HepG2 (cell line): Measurements from ENCODE around the gene METTL5. TPM values are rescaled to one million over a fixed set of nuclear protein-coding genes. Genes with fewer than 3 reads are reported as not detected.

Experiments used
- ARNT2 ChIP-seq: sonication (generic); formaldehyde crosslinking; IDR thresholded peaks from 2 replicates; pipeline ENCODE4 v1.8.0; 2022; ENCODE audit warnings: mild to moderate bottlenecking, low read depth, missing genetic modification reagents, moderate library complexity
- BCL6 ChIP-seq: IDR thresholded peaks from 2 replicates; pipeline ENCODE4 v1.6.1; 2016; ENCODE audit warnings: missing genetic modification reagents, missing compliant biosample characterization
- ETV5 ChIP-seq: IDR thresholded peaks from 2 replicates; pipeline ENCODE4 v1.6.1; 2018; ENCODE audit warnings: missing biosample characterization, missing genetic modification reagents, inconsistent platforms, borderline replicate concordance
- FOXP4 ChIP-seq: sonication (generic); formaldehyde crosslinking; IDR thresholded peaks from 2 replicates; pipeline ENCODE4 v1.4.0; 2020; ENCODE audit warnings: missing genetic modification reagents
- MAZ ChIP-seq, 2 experiments: sonication (generic) in 1 of 2; formaldehyde crosslinking in 1 of 2; IDR thresholded peaks; 2 replicates each; pipeline versions ENCODE4 v1.5.0 to v1.6.1; 2012 to 2020; ENCODE audit warnings: low read depth in 2 of 2, mild to moderate bottlenecking in 2 of 2, borderline replicate concordance in 1 of 2, improper control_type of control experiment in 1 of 2, low read length in 1 of 2, missing genetic modification reagents in 1 of 2, moderate library complexity in 1 of 2
- MLX ChIP-seq: IDR thresholded peaks from 2 replicates; pipeline ENCODE4 v1.6.1; 2016
- MXI1 ChIP-seq: IDR thresholded peaks from 3 replicates; pipeline ENCODE4 v1.6.1; 2012; ENCODE audit warnings: low read depth, low read length, inconsistent platforms, borderline replicate concordance
- PREB ChIP-seq: sonication (generic); formaldehyde crosslinking; IDR thresholded peaks from 2 replicates; pipeline ENCODE4 v1.4.0; 2020; ENCODE audit warnings: missing genetic modification reagents
- SAFB2 ChIP-seq: sonication (generic); formaldehyde crosslinking; IDR thresholded peaks from 2 replicates; pipeline ENCODE4 v1.5.1; 2020; ENCODE audit warnings: missing genetic modification reagents, low read depth, mild to moderate bottlenecking, borderline replicate concordance
- SUZ12 ChIP-seq: fragments of 150-350 bp; IDR thresholded peaks from 2 replicates; pipeline ENCODE4 v1.6.1; 2014; ENCODE audit warnings: low read depth, low read length
- TARDBP ChIP-seq: sonication (generic); formaldehyde crosslinking; IDR thresholded peaks from 2 replicates; pipeline ENCODE4 v1.8.0; 2022; ENCODE audit warnings: mild to moderate bottlenecking, missing genetic modification reagents
- TBX2 ChIP-seq: sonication (generic); formaldehyde crosslinking; IDR thresholded peaks from 2 replicates; pipeline ENCODE4 v1.5.0; 2020; ENCODE audit warnings: missing genetic modification reagents, mild to moderate bottlenecking, borderline replicate concordance
- TCF7 ChIP-seq: sonication (generic); IDR thresholded peaks from 2 replicates; pipeline ENCODE4 v1.6.1; 2016; ENCODE audit warnings: antibody characterized with exemption, low read depth
- ZBTB7B ChIP-seq: sonication (generic); formaldehyde crosslinking; IDR thresholded peaks from 2 replicates; pipeline ENCODE4 v1.4.0; 2020; ENCODE audit warnings: missing genetic modification reagents
- ZC3H13 ChIP-seq: sonication (generic); formaldehyde crosslinking; IDR thresholded peaks from 2 replicates; pipeline ENCODE4 v1.8.1; 2023; ENCODE audit warnings: mild to moderate bottlenecking, missing genetic modification reagents, moderate library complexity
- ZIK1 ChIP-seq: sonication (generic); formaldehyde crosslinking; IDR thresholded peaks from 2 replicates; pipeline ENCODE4 v1.5.0; 2020; ENCODE audit warnings: mild to moderate bottlenecking, low read depth, missing genetic modification reagents, borderline replicate concordance
- ZNF234 ChIP-seq: sonication (generic); formaldehyde crosslinking; conservative IDR thresholded peaks from 2 replicates; pipeline ENCODE4 v1.5.1; 2020; ENCODE audit warnings: mild to moderate bottlenecking, missing genetic modification reagents
- ZNF597 ChIP-seq: sonication (generic); formaldehyde crosslinking; IDR thresholded peaks from 2 replicates; pipeline ENCODE4 v1.5.0; 2020; ENCODE audit warnings: missing genetic modification reagents
- ZNF616 ChIP-seq: sonication (generic); formaldehyde crosslinking; IDR thresholded peaks from 2 replicates; pipeline ENCODE4 v1.5.0; 2020; ENCODE audit warnings: low read depth, mild to moderate bottlenecking, missing genetic modification reagents
- ZNF704 ChIP-seq: sonication (generic); formaldehyde crosslinking; IDR thresholded peaks from 2 replicates; pipeline ENCODE4 v1.8.1; 2023; ENCODE audit warnings: mild to moderate bottlenecking, inconsistent platforms, moderate library complexity, missing genetic modification reagents, borderline replicate concordance
- ZNF709 ChIP-seq: sonication (generic); formaldehyde crosslinking; IDR thresholded peaks from 2 replicates; pipeline ENCODE4 v1.5.0; 2020; ENCODE audit warnings: mild to moderate bottlenecking, missing genetic modification reagents
- ZNF772 ChIP-seq: sonication (generic); formaldehyde crosslinking; IDR thresholded peaks from 2 replicates; pipeline ENCODE4 v1.5.0; 2020; ENCODE audit warnings: mild to moderate bottlenecking, missing genetic modification reagents
- polyA plus RNA-seq, 8 experiments: library from polyadenylated mRNA; depleted of rRNA in 3 of 8; stranded (reverse) in 7 of 8; unstranded in 1 of 8; fragments of >200 nt; fragmentation: Illumina TruSeq in 4 of 8; extraction: Trizol in 4 of 8; gene quantifications; 2 replicates each; pipeline versions ENCODE4 v1.2.1 to v1.2.3, GENCODE V29; 2011 to 2016; ENCODE audit warnings: low read depth in 4 of 8, missing spikeins in 1 of 8, mixed read lengths in 1 of 8; ENCODE audit not compliant: insufficient read depth in 1 of 8
- total RNA-seq, 5 experiments: library from RNA; depleted of rRNA; stranded (reverse); fragments of >200 nt; fragmentation: Illumina TruSeq; extraction: Trizol; gene quantifications; 2 replicates each; pipeline ENCODE4 v1.2.3, GENCODE V29; 2016; ENCODE audit warnings: low read depth in 1 of 5

Gene METTL5
- total and polyA plus RNA-seq, 2 of the 13 experiments (the other 11 are each of a cell fraction or from before 2014, with no cell fraction given), result 50.7 to 95.1 TPM

GRCh38 chr2:169827272-169828140, 2.8 kb upstream of the METTL5 start, which contains the start of gene UBR3 (continued):
- TF ChIP-seq FOXP4 (CRISPR knock-in tag) (no peak), MLX (no peak; the same call in 1 of the 2 replicates), ZNF234 (CRISPR knock-in tag) (peak; percentile 32; the same call in 1 of the 2 replicates), ZNF772 (CRISPR knock-in tag) (peak; percentile 45; the same call in 1 of the 2 replicates), ARNT2 (CRISPR knock-in tag) (peak; percentile 92; the same call in 1 of the 2 replicates), ZIK1 (CRISPR knock-in tag) (peak; percentile 75; the same call in 1 of the 2 replicates), TARDBP (CRISPR knock-in tag) (0 out of 2 replicates have a peak, but pooled peaks have one; percentile 23), MAZ (IDR thresholded peaks at IDR 0.05; ENCODE audit: borderline replicate concordance, low read depth, low read length) (peak; percentile 98), MAZ (CRISPR knock-in tag; IDR thresholded peaks at IDR 0.05; ENCODE audit: low read depth) (peak; percentile 86; the same call in 1 of the 2 replicates), ZNF704 (CRISPR knock-in tag) (no peak), TCF7 (no peak), BCL6 (CRISPR knock-in tag) (no peak), MXI1 (peak; percentile 86), ZNF616 (CRISPR knock-in tag) (no peak), ZNF709 (CRISPR knock-in tag) (0 out of 2 replicates have a peak, but pooled peaks have one; percentile 66), SUZ12 (no peak), SAFB2 (peak; percentile 68; the same call in 1 of the 2 replicates), ZBTB7B (0 out of 2 replicates have a peak, but pooled peaks have one; percentile 30), ZC3H13 (peak; percentile 81), PREB (CRISPR knock-in tag) (no peak), ZNF597 (no peak), ETV5 (no peak; the same call in 1 of the 2 replicates), TBX2 (CRISPR knock-in tag) (peak; percentile 35; the same call in 1 of the 2 replicates)
